ENCODE data around the gene LRP6.
"Not testable (repeated sequence)": the region's sequence is repeated elsewhere in the genome, so short reads cannot be mapped to it uniquely, and the experiment has no call there.

LRP6 gene

GRCh38 chr12:12153596-12153995 is 113.2 kb downstream of the LRP6 start:
- no peak for DNase-seq (ENCODE audit: low read depth)
- no peak for TF ChIP-seq CTCF (IDR thresholded peaks at IDR 0.05; ENCODE audit: low read length, missing control alignments)
- H3K4me3 ChIP-seq (replicated peaks; ENCODE audit: low read depth, low read length) = no peak overlapping the region

- no peak for TF ChIP-seq CTCF (IDR thresholded peaks at IDR 0.05; ENCODE audit: low read length, missing control alignments)
- H3K4me3 ChIP-seq (replicated peaks; ENCODE audit: low read depth, low read length) = no peak overlapping the region
- no peak for DNase-seq (ENCODE audit: low read depth)
Observed at GRCh38 chr12:12147111-12147510, 119.7 kb downstream of the LRP6 start.

- H3K4me3 ChIP-seq (replicated peaks; ENCODE audit: low read depth, low read length); DNase-seq (ENCODE audit: low read depth): not testable (repeated sequence)
Observed at GRCh38 chr12:12144531-12144930, 122.3 kb downstream of the LRP6 start.

- H3K4me3 ChIP-seq (replicated peaks; ENCODE audit: low read depth, low read length) = no peak overlapping the region
- no peak for DNase-seq (ENCODE audit: low read depth)
- no peak for TF ChIP-seq CTCF (IDR thresholded peaks at IDR 0.05; ENCODE audit: low read length, missing control alignments)
Observed at GRCh38 chr12:12141000-12141399, 125.8 kb downstream of the LRP6 start.

GRCh38 chr12:12138203-12139154 is 128.4 kb downstream of the LRP6 start:
- no peak for TF ChIP-seq CTCF (IDR thresholded peaks at IDR 0.05; ENCODE audit: low read length, missing control alignments)
- DNase-seq (ENCODE audit: low read depth) = no peak
- H3K4me3 ChIP-seq (replicated peaks; ENCODE audit: low read depth, low read length) = no peak overlapping the region

GRCh38 chr12:12133785-12134184 is 133.1 kb downstream of the LRP6 start:
- no peak overlapping the region for H3K4me3 ChIP-seq (replicated peaks; ENCODE audit: low read depth, low read length)
- DNase-seq (ENCODE audit: low read depth) = no peak
- no peak for TF ChIP-seq CTCF (IDR thresholded peaks at IDR 0.05; ENCODE audit: low read length, missing control alignments)

- TF ChIP-seq CTCF (IDR thresholded peaks at IDR 0.05; ENCODE audit: low read length, missing control alignments) = no peak
- no peak overlapping the region for H3K4me3 ChIP-seq (replicated peaks; ENCODE audit: low read depth, low read length)
- no peak for DNase-seq (ENCODE audit: low read depth)
Observed at GRCh38 chr12:12133259-12133658, 133.6 kb downstream of the LRP6 start.
